Endodermal cell (in vitro differentiated cells): ENCODE results near the gene SERPINB7. TPM values are rescaled to one million over a fixed set of nuclear protein-coding genes. Genes with fewer than 3 reads are reported as not detected.
A peak's percentile ranks its signal among the peaks of the same experiment; 100 is the strongest.

Source experiments
- DNase-seq: peaks from one replicate; pipeline ENCODE4 v3.0.0-alpha.2; 2017
- H3K27ac ChIP-seq: 2 replicates; pipeline ENCODE4 v1.5.1; 2013; ENCODE audit warnings: mild to moderate bottlenecking, low read depth, low read length, moderate library complexity
- H3K27me3 ChIP-seq: 2 replicates; pipeline ENCODE4 v1.6.1; 2013; ENCODE audit warnings: mild to moderate bottlenecking, low read length, moderate library complexity; ENCODE audit not compliant: insufficient read depth, control insufficient read depth, poor library complexity, severe bottlenecking
- H3K36me3 ChIP-seq: 2 replicates; pipeline ENCODE4 v1.7.0; 2013; ENCODE audit warnings: mild to moderate bottlenecking, low read length, moderate library complexity; ENCODE audit not compliant: control insufficient read depth, insufficient read depth
- H3K4me1 ChIP-seq: one replicate; pipeline ENCODE4 v1.7.0; 2013; ENCODE audit warnings: low read length; ENCODE audit not compliant: control insufficient read depth, insufficient read depth
- H3K4me3 ChIP-seq: 2 replicates; pipeline ENCODE4 v1.5.1; 2013; ENCODE audit warnings: mild to moderate bottlenecking, low read length, moderate library complexity
- H3K9ac ChIP-seq: 2 replicates; pipeline ENCODE4 v1.6.1; 2013; ENCODE audit warnings: mild to moderate bottlenecking, low read length, moderate library complexity; ENCODE audit not compliant: poor library complexity, severe bottlenecking; ENCODE audit errors: extremely low read depth
- H3K9me3 ChIP-seq: 2 replicates; pipeline ENCODE4 v1.6.1; 2013; ENCODE audit warnings: mild to moderate bottlenecking, low read length, moderate library complexity; ENCODE audit not compliant: control insufficient read depth
- H3K27ac Mint-ChIP-seq: 2 replicates; pipeline ENCODE4 v1.8.0; 2020; ENCODE audit warnings: mixed read lengths
- H3K27me3 Mint-ChIP-seq: 2 replicates; pipeline ENCODE4 v1.8.0; 2021; ENCODE audit warnings: mild to moderate bottlenecking, mixed read lengths; ENCODE audit not compliant: insufficient read depth
- H3K36me3 Mint-ChIP-seq: 2 replicates; pipeline ENCODE4 v1.8.0; 2020; ENCODE audit warnings: low read depth, mixed read lengths
- H3K4me1 Mint-ChIP-seq: 2 replicates; pipeline ENCODE4 v1.8.0; 2020; ENCODE audit warnings: mixed read lengths
- H3K4me3 Mint-ChIP-seq: 2 replicates; pipeline ENCODE4 v1.8.0; 2020; ENCODE audit warnings: mild to moderate bottlenecking, moderate library complexity, mixed read lengths
- H3K9me3 Mint-ChIP-seq: 2 replicates; pipeline ENCODE4 v1.8.0; 2020; ENCODE audit warnings: mild to moderate bottlenecking, mixed read lengths
- CTCF ChIP-seq: fragments of 200-600 bp; sonication (generic); conservative IDR thresholded peaks from 2 replicates; pipeline ENCODE4 v1.5.0; 2021; ENCODE audit warnings: antibody characterized with exemption, mild to moderate bottlenecking
- WGBS, 2 experiments: methylation state at CpG; one replicate each; pipeline versions ENCODE4 v1.1.5 to v1.1.7; 2013; ENCODE audit warnings: missing lambda C conversion rate in 2 of 2, mixed read lengths in 1 of 2; ENCODE audit not compliant: insufficient coverage in 1 of 2, insufficient read length in 1 of 2; 5-methylcytosine and 5-hydroxymethylcytosine counted together
- total RNA-seq, 2 donors: library from RNA; stranded (reverse); fragmentation: NEBNext Ultra II Directional in 1 of 2; extraction: Animal tissue kit (Norgen Biotek cat#: 25700) in 1 of 2; gene quantifications; 2 replicates in 1 of 2; 3 replicates in 1 of 2; pipeline ENCODE4 v1.2.1, GENCODE V29; 2021

Gene SERPINB7
- total RNA-seq, 2 donors from 2014 or later: not detected

- H3K36me3 ChIP-seq: no peaks in the 10 kb centered on the region
- Mint-ChIP-seq H3K27me3 (peaks cover 1% of the 10 kb centered on the region), H3K4me3 (no peak overlapping the region), H3K9me3 (no peaks in the 10 kb centered on the region), H3K4me1 (no peaks in the 10 kb centered on the region), H3K36me3 (no peaks in the 10 kb centered on the region), H3K27ac (no peak overlapping the region)
- H3K9me3 ChIP-seq: no peaks in the 10 kb centered on the region
- DNase-seq: no peak
- H3K27me3 ChIP-seq: no peaks in the 10 kb centered on the region
- no peaks in the 10 kb centered on the region for H3K4me1 ChIP-seq
- 6 to 32% methylated on average over 2 to 3 of the region's 3 CpGs for WGBS, 2 experiments
- peak; percentile 72 for TF ChIP-seq CTCF
- no peak overlapping the region for H3K9ac ChIP-seq
- H3K4me3 ChIP-seq: no peak overlapping the region
- no peak overlapping the region for H3K27ac ChIP-seq
Measured at GRCh38 chr18:63844254-63844653, 69.0 kb downstream of the SERPINB7 start.

DNA sequence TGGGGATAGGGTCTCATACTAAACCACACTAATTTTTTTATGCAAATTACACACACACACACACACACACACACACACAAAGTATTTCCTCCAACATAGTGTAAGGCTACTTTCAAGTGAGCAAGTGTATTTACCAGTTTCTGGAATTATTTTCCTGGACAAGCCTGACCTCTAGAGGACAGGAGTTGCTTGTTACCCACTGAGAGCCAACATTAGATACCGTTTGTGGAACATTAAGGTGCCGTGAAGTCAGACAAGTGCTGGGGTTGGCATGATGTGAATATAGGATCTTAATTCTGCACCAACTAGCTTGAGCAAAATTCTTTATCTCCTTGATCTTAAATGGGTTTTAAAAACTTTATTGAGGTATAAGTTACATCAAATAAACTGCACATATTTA lies 72.9 kb downstream of the SERPINB7 start:
- no peak overlapping the region for H3K9ac ChIP-seq
- peak; percentile 76 for TF ChIP-seq CTCF
- no peak for DNase-seq

DNA sequence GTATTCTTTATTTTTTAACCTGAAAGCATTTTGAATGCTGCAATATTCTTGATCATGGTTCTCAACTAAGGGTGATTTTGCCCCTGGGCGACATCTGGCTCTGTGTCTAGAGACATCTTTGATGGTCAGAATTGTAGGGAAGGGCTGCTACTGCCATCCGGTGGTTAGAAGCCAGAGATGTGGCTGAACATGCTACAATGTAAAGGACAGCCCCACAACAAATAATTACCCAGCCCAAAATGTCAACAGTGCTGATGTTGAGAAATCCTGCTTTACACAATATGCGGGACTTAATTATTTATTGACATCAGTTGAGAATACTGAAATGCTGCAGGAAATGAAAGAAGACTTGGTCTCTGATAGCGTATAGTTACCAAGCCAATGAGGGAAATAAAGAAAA lies 74.8 kb downstream of the SERPINB7 start:
- Histone ChIP-seq H3K36me3 (no peaks in the 10 kb centered on the region), H3K27me3 (no peaks in the 10 kb centered on the region), H3K9me3 (no peaks in the 10 kb centered on the region), H3K27ac (no peak overlapping the region), H3K4me1 (no peaks in the 10 kb centered on the region), H3K9ac (no peak overlapping the region), H3K4me3 (no peak overlapping the region)
- WGBS, 2 experiments: 40 to 62% methylated on average over 1 to 4 of the region's 4 CpGs
- Mint-ChIP-seq H3K27me3 (no peaks in the 10 kb centered on the region), H3K4me1 (peaks cover 6% of the 10 kb centered on the region), H3K9me3 (no peaks in the 10 kb centered on the region), H3K27ac (no peak overlapping the region), H3K4me3 (no peak overlapping the region), H3K36me3 (no peaks in the 10 kb centered on the region)
- TF ChIP-seq CTCF: peak; percentile 79
- peak; percentile 78 for DNase-seq

More for the DNA sequence above, 72.9 kb downstream of the SERPINB7 start:
- no peak overlapping the region for H3K4me3 ChIP-seq
- no peaks in the 10 kb centered on the region for H3K4me1 ChIP-seq
- H3K36me3 ChIP-seq: no peaks in the 10 kb centered on the region
- no peaks in the 10 kb centered on the region for H3K9me3 Mint-ChIP-seq
- no peak overlapping the region for H3K27ac Mint-ChIP-seq
- H3K27ac ChIP-seq: no peak overlapping the region
- H3K27me3 ChIP-seq: no peaks in the 10 kb centered on the region
- H3K36me3 Mint-ChIP-seq: no peaks in the 10 kb centered on the region
- peaks cover 6% of the 10 kb centered on the region for H3K4me1 Mint-ChIP-seq
- H3K27me3 Mint-ChIP-seq: no peaks in the 10 kb centered on the region
- no peaks in the 10 kb centered on the region for H3K9me3 ChIP-seq
- no peak overlapping the region for H3K4me3 Mint-ChIP-seq
- 30 to 39% methylated on average over 2 of the region's 2 CpGs for WGBS, 2 experiments
